Keratinocyte (primary cell): ENCODE measurements around the gene NAP1L5. TPM values are rescaled to one million over a fixed set of nuclear protein-coding genes. Genes with fewer than 3 reads are reported as not detected.

Experiments
- DNase-seq: peaks from one replicate; pipeline ENCODE4 v3.0.0-alpha.2; 2011; ENCODE audit warnings: low read depth, missing footprints, low spot score
- FAIRE-seq: peaks from 2 replicates; lab custom pipeline; 2011; peaks lifted over from hg19 to GRCh38; lab: Jason Lieb, UNC
- H2AFZ ChIP-seq: 2 replicates; pipeline ENCODE4 v1.6.0; 2012; ENCODE audit warnings: low read length, control low read depth, inconsistent platforms; ENCODE audit not compliant: control insufficient read depth
- H3K27ac ChIP-seq: 2 replicates; pipeline ENCODE4 v1.5.1; 2011; ENCODE audit warnings: low read length; ENCODE audit not compliant: control insufficient read depth, insufficient read depth
- H3K27me3 ChIP-seq: 3 replicates; pipeline ENCODE4 v1.6.0; 2011; ENCODE audit warnings: low read length; ENCODE audit not compliant: control insufficient read depth, insufficient read depth; ENCODE audit errors: extremely low read depth
- H3K36me3 ChIP-seq, 2 experiments: 2 replicates in 1 of 2; 3 replicates in 1 of 2; pipeline ENCODE4 v1.5.1; 2011; ENCODE audit warnings: low read length in 2 of 2, mild to moderate bottlenecking in 1 of 2; ENCODE audit not compliant: control insufficient read depth in 2 of 2, insufficient read depth in 2 of 2; ENCODE audit errors: extremely low read depth in 1 of 2
- H3K4me1 ChIP-seq: 3 replicates; pipeline ENCODE4 v1.5.1; 2011; ENCODE audit warnings: low read length; ENCODE audit not compliant: control insufficient read depth, insufficient read depth; ENCODE audit errors: extremely low read depth
- H3K4me2 ChIP-seq: 3 replicates; pipeline ENCODE4 v1.6.0; 2011; ENCODE audit warnings: low read depth, low read length; ENCODE audit not compliant: control insufficient read depth, insufficient read depth; ENCODE audit errors: extremely low read depth
- H3K4me3 ChIP-seq, 3 experiments: fragments of 200-600 bp in 1 of 3; sonication (generic) in 1 of 3; 2 replicates in 2 of 3; 3 replicates in 1 of 3; pipeline ENCODE4 v1.5.1; 2011 to 2016; ENCODE audit warnings: low read length in 3 of 3, mild to moderate bottlenecking in 3 of 3, control low read depth in 2 of 3, inconsistent platforms in 1 of 3, low read depth in 1 of 3, mixed read lengths in 1 of 3, mixed run types in 1 of 3, moderate library complexity in 1 of 3; ENCODE audit not compliant: control insufficient read depth in 2 of 3, insufficient read depth in 2 of 3; ENCODE audit errors: extremely low read depth in 1 of 3
- H3K79me2 ChIP-seq: 2 replicates; pipeline ENCODE4 v1.6.0; 2012; ENCODE audit warnings: low read length; ENCODE audit not compliant: control insufficient read depth, insufficient read depth
- H3K9ac ChIP-seq: 3 replicates; pipeline ENCODE4 v1.6.0; 2011; ENCODE audit warnings: low read length; ENCODE audit not compliant: control insufficient read depth, insufficient read depth; ENCODE audit errors: extremely low read depth
- H3K9me1 ChIP-seq: 3 replicates; pipeline ENCODE4 v1.6.0; 2011; ENCODE audit warnings: low read length; ENCODE audit not compliant: control insufficient read depth, insufficient read depth; ENCODE audit errors: extremely low read depth
- H3K9me3 ChIP-seq: 2 replicates; pipeline ENCODE4 v1.5.1; 2012; ENCODE audit warnings: low read depth, low read length; ENCODE audit not compliant: control insufficient read depth
- H4K20me1 ChIP-seq: 3 replicates; pipeline ENCODE4 v1.6.0; 2011; ENCODE audit warnings: low read length; ENCODE audit not compliant: control insufficient read depth, insufficient read depth; ENCODE audit errors: extremely low read depth
- EZH2 ChIP-seq: IDR thresholded peaks from one replicate; pipeline ENCODE4 v1.6.1; 2012; ENCODE audit warnings: inconsistent platforms, mild to moderate bottlenecking, low read length, moderate library complexity
- dilution Hi-C: fragments of 300-500 bp; cut with MboI; formaldehyde crosslinking; loops from one replicate; pipeline ENCODE4 v1.7.0; 2020; ENCODE audit warnings: low sequenced_read_pairs; ENCODE audit not compliant: extremely low pct_ligation_motif_present
- polyA plus RNA-seq, 5 experiments: library from polyadenylated mRNA; depleted of rRNA in 3 of 5; stranded (reverse) in 3 of 5; stranded (forward) in 1 of 5; unstranded in 1 of 5; fragments of >200 nt; gene quantifications; 1 replicate in 1 of 5; 2 replicates in 3 of 5; 3 replicates in 1 of 5; pipeline versions ENCODE4 v1.2.1 to v1.2.3, GENCODE V29; 2011 to 2012; ENCODE audit warnings: missing spikeins in 2 of 5, low read depth in 1 of 5, low replicate concordance in 1 of 5
- TF ChIP-seq, protein P1 (sequence below), 3 experiments: IDR thresholded peaks in 1 of 3; conservative IDR thresholded peaks in 1 of 3; optimal IDR thresholded peaks in 1 of 3; 2 replicates in 2 of 3; 3 replicates in 1 of 3; pipeline versions ENCODE3 to v1.5.1; 2011; ENCODE audit warnings: low read length in 3 of 3, mild to moderate bottlenecking in 3 of 3, moderate library complexity in 2 of 3, control low read depth in 1 of 3, inconsistent platforms in 1 of 3; ENCODE audit not compliant: insufficient read depth in 2 of 3; ENCODE audit errors: extremely low read depth in 1 of 3

The NAP1L5 gene
- polyA plus RNA-seq, 1 donor (not counting 4 experiments of a cell fraction or from before 2014, with no cell fraction given), result 1.8 TPM

DNA sequence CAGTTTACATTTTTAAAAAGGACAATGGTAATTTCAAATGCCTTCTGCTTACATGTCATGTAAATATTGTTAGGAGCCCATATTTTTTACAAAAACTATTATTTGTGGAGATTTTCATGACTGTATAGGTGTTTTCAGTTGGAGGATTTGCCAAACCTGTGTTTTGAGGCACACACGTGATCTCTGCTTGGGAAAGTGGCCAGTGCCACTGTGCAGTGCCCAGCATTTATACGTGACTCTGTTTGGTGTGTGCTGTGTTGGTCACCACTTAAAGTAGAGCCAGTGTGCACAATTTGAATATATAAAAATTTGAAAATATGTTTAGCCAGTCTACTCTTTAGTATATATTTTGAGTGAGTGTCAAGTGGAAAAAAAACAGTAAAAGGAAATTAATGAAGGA lies 26.8 kb upstream of the NAP1L5 start:
- DNase-seq, result no peak
- no peak for FAIRE-seq
- Histone ChIP-seq H3K79me2 (no peaks in the 10 kb centered on the region), H3K27me3 (no peaks in the 10 kb centered on the region), H3K4me3 (no peak overlapping the region), H3K27ac (no peak overlapping the region), H3K4me1 (no peaks in the 10 kb centered on the region), H4K20me1 (no peaks in the 10 kb centered on the region), H3K36me3 (peaks cover 21 to 38% of the 10 kb centered on the region in 2 experiments), H3K9ac (no peak overlapping the region), H3K4me2 (no peak overlapping the region), H3K9me3 (no peaks in the 10 kb centered on the region), H2AFZ (no peak overlapping the region), H3K9me1 (no peaks in the 10 kb centered on the region)
- TF ChIP-seq, protein P1, sequence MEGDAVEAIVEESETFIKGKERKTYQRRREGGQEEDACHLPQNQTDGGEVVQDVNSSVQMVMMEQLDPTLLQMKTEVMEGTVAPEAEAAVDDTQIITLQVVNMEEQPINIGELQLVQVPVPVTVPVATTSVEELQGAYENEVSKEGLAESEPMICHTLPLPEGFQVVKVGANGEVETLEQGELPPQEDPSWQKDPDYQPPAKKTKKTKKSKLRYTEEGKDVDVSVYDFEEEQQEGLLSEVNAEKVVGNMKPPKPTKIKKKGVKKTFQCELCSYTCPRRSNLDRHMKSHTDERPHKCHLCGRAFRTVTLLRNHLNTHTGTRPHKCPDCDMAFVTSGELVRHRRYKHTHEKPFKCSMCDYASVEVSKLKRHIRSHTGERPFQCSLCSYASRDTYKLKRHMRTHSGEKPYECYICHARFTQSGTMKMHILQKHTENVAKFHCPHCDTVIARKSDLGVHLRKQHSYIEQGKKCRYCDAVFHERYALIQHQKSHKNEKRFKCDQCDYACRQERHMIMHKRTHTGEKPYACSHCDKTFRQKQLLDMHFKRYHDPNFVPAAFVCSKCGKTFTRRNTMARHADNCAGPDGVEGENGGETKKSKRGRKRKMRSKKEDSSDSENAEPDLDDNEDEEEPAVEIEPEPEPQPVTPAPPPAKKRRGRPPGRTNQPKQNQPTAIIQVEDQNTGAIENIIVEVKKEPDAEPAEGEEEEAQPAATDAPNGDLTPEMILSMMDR (optimal IDR thresholded peaks at IDR 0.05 in 1 of 3, IDR thresholded peaks at IDR 0.05 in 1 of 3, conservative IDR thresholded peaks at IDR 0.05 in 1 of 3; ENCODE audit: extremely low read depth in 1 of 3, insufficient read depth in 2 of 3, low read length in 3 of 3), result no peak
- dilution Hi-C loops, result no loop called here

DNA sequence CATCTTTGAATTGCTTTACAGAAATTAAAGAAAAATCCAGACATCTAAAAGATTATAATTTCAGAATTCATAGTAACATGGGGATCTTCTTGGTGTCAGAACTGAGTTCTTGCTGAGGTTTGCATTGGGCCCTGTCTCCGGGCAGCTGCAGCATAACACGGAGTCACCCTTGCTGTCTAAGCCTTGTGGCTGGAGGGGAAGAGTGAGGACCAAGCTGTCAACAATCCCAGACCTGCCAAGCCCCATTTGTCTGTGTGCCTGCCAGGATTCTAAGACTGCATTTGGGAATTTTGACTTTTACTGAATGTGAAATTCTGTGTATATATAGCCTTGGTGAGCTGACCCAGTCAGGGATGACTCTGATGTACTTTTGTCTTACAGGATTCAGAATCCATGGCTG lies 25.2 kb upstream of the NAP1L5 start:
- dilution Hi-C loops, result no loop called here
- Histone ChIP-seq H3K4me1 (no peaks in the 10 kb centered on the region), H3K9me1 (no peaks in the 10 kb centered on the region), H3K4me3 (no peak overlapping the region), H3K27me3 (no peaks in the 10 kb centered on the region), H4K20me1 (no peaks in the 10 kb centered on the region), H3K9me3 (no peaks in the 10 kb centered on the region), H3K79me2 (no peaks in the 10 kb centered on the region), H3K9ac (no peak overlapping the region), H3K36me3 (peaks cover 14 to 30% of the 10 kb centered on the region in 2 experiments), H2AFZ (no peak overlapping the region), H3K4me2 (no peak overlapping the region), H3K27ac (no peak overlapping the region)
- FAIRE-seq (no peak), DNase-seq (no peak)
- TF ChIP-seq, protein P1 (optimal IDR thresholded peaks at IDR 0.05 in 1 of 3, IDR thresholded peaks at IDR 0.05 in 1 of 3, conservative IDR thresholded peaks at IDR 0.05 in 1 of 3; ENCODE audit: extremely low read depth in 1 of 3, insufficient read depth in 2 of 3, low read length in 3 of 3), result no peak
- no peak for TF ChIP-seq EZH2
